SJCRH30 (cell line): ENCODE data around the gene GSG1L2. TPM values are rescaled to one million over a fixed set of nuclear protein-coding genes. Genes with fewer than 3 reads are reported as not detected.

Experiments
- DNase-seq, 2 experiments: peaks; one replicate each; pipeline ENCODE4 v3.0.0-alpha.2; 2015 to 2020
- H3K27ac ChIP-seq: fragments of 250-450 bp; sonication (Bioruptor Pico); 2 replicates; pipeline ENCODE4 v1.5.1; 2020; ENCODE audit warnings: mild to moderate bottlenecking, moderate library complexity
- H3K27me3 ChIP-seq: fragments of 250-450 bp; sonication (Bioruptor Pico); 2 replicates; pipeline ENCODE4 v1.5.1; 2020; ENCODE audit warnings: mild to moderate bottlenecking, moderate library complexity
- H3K36me3 ChIP-seq: fragments of 250-450 bp; sonication (Bioruptor Pico); 2 replicates; pipeline ENCODE4 v1.5.1; 2020; ENCODE audit warnings: mild to moderate bottlenecking, moderate library complexity
- H3K4me1 ChIP-seq: fragments of 250-450 bp; sonication (Bioruptor Pico); 2 replicates; pipeline ENCODE4 v1.5.1; 2020; ENCODE audit warnings: mild to moderate bottlenecking, moderate library complexity
- H3K4me3 ChIP-seq: fragments of 250-450 bp; sonication (Bioruptor Pico); 2 replicates; pipeline ENCODE4 v1.5.1; 2020; ENCODE audit warnings: mild to moderate bottlenecking, moderate library complexity
- H3K9me3 ChIP-seq: fragments of 250-450 bp; sonication (Bioruptor Pico); replicated peaks from 2 replicates; pipeline ENCODE4 v1.5.1; 2020; ENCODE audit warnings: mild to moderate bottlenecking, moderate library complexity
- total RNA-seq: library from RNA; depleted of rRNA; stranded (reverse); fragments of >200 nt; shearing (Covaris generic); gene quantifications from 2 replicates; pipeline ENCODE4 v1.2.3, GENCODE V29; 2014

GSG1L2 gene
- total RNA-seq, 1 experiment from 2014 or later, result not detected

DNA sequence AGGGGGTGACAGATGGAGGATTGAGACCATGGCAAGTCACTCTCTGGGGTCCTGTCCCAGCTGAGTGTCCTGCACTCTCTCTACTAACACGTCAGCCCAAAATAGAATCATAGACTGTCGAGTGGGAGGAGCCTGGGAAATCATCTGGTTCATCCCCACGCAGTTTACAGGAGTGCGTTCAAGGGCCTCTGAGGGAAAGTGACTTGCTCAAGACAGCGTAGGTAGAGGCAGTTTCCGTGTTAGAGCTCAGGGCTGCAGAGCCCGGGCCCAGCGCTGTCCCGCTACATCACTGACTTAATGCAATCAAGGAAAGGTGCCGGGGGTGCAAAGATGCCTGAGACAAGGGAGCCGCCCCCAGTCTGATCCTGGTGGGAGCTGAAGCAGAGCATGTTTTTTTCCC lies 10.3 kb downstream of the GSG1L2 start:
- no peak for DNase-seq
- Histone ChIP-seq H3K27ac (no peak overlapping the region), H3K36me3 (no peaks in the 10 kb centered on the region)

DNA sequence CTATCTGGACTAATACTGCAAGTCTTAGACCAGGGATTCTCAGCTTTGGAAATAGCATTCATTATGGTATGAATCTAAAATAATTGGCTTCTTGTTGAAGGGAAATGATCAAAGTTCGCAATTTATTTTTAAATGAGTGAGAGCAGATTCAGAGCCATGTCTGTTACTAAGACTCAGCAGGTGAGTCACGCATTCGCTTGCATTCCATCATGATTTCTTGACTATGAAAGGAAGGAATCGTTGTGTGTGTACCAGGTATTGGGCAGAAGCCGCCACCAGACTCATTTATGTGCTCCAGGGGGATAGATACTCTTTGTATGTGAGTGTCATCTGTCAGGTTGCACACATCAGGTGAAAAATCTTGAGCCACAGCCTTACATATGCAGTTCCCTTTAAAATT lies 10.8 kb downstream of the GSG1L2 start:
- no peak for DNase-seq
- H3K4me1 ChIP-seq, result no peaks in the 10 kb centered on the region
- H3K27ac ChIP-seq, result no peak overlapping the region
- no peaks in the 10 kb centered on the region for H3K9me3 ChIP-seq
- no peaks in the 10 kb centered on the region for H3K36me3 ChIP-seq
- no peak overlapping the region for H3K4me3 ChIP-seq
- no peaks in the 10 kb centered on the region for H3K27me3 ChIP-seq

More for the DNA sequence above, 10.3 kb downstream of the GSG1L2 start:
- H3K4me1 ChIP-seq, result no peaks in the 10 kb centered on the region
- H3K9me3 ChIP-seq, result no peaks in the 10 kb centered on the region
- H3K4me3 ChIP-seq, result no peak overlapping the region
- no peaks in the 10 kb centered on the region for H3K27me3 ChIP-seq

DNA sequence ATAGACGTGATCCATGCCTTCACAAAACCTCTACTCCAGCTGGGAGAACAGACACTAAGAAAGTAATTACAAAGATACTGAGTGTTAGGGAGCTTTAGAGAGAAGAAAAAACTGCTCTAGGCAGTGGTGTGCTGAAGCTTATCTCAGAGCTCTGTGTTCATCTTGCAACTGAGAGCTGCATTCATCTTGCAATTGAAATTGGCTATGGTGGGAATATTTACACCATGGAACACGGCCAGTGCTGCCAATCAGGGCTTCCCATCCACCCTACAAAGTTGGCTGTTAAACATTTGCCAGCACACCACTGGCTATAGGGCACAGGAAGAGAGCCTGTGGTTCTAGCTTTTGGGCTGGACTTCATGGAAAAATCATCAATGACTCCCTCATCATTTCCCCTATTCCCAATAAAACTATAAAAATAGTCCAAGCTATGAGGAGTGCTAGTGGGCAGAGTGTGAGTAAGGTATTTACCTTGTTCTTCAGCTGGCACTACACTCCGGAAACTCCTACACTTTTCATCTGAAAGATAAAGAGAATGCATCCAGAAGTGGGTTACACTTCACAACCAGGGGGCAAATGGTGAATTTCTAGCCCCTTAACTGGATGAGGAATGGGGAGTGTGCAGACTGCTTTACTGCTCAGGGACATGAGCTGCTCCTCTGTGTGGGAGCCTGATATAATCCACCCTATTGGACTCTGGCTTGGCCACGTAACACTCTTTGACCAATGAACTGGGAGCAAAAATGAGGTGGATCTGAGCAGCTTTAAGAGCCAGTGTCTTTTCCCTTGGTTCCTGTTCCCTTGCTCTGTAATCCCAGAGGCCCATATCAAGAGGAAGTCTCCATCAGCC lies 11.6 kb downstream of the GSG1L2 start:
- no peaks in the 10 kb centered on the region for H3K36me3 ChIP-seq
- no peaks in the 10 kb centered on the region for H3K27me3 ChIP-seq

DNA sequence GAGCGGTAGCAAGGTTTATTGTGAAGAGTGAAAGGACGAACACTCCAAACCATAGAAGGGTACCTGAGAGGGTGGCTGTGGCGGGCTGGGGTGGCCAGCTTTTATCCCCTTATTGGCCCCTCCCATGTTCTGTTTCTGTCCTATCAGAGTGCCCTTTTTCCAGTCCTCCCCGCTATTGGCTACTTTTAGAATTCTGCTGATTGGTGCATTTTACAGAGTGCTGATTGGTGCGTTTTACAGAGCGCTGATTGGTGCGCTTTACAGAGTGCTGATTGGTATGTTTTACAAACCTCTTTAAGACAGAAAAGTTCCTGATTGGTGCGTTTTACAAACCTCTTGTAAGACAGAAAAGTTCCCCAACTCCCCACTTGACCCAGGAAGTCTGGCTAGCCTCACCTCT lies 12.5 kb downstream of the GSG1L2 start:
- no peaks in the 10 kb centered on the region for H3K36me3 ChIP-seq
- no peak overlapping the region for H3K27ac ChIP-seq
- H3K27me3 ChIP-seq, result no peaks in the 10 kb centered on the region
- H3K4me3 ChIP-seq, result no peak overlapping the region
- DNase-seq, result no peak
- H3K9me3 ChIP-seq, result no peaks in the 10 kb centered on the region
- H3K4me1 ChIP-seq, result no peaks in the 10 kb centered on the region

More for the DNA sequence above, 11.6 kb downstream of the GSG1L2 start:
- no peak for DNase-seq
- no peak overlapping the region for H3K4me3 ChIP-seq
- no peaks in the 10 kb centered on the region for H3K4me1 ChIP-seq
- H3K9me3 ChIP-seq, result no peaks in the 10 kb centered on the region
- no peak overlapping the region for H3K27ac ChIP-seq

DNA sequence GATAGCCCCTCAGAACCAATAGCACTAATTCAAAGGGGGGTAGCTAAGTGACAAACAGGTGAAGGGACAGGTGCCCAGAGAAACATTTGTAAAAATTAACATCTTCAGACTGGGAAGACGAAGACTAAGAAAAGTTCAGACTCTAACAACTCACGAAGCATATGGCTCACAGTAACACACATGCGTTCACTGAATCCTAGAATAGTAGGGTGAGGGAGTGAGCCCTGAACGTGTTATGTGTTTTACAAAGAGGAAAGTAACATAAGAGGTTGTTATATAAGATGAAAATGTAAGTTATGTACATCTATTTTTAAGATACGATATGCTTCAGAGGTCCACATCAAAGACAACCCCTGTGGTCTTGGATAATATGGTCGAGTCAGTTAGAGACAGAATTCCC lies 15.2 kb downstream of the GSG1L2 start:
- DNase-seq, result no peak
- no peaks in the 10 kb centered on the region for H3K9me3 ChIP-seq
- H3K27ac ChIP-seq, result no peak overlapping the region
- no peaks in the 10 kb centered on the region for H3K4me1 ChIP-seq
- H3K4me3 ChIP-seq, result no peak overlapping the region
- no peaks in the 10 kb centered on the region for H3K27me3 ChIP-seq
- no peaks in the 10 kb centered on the region for H3K36me3 ChIP-seq

DNA sequence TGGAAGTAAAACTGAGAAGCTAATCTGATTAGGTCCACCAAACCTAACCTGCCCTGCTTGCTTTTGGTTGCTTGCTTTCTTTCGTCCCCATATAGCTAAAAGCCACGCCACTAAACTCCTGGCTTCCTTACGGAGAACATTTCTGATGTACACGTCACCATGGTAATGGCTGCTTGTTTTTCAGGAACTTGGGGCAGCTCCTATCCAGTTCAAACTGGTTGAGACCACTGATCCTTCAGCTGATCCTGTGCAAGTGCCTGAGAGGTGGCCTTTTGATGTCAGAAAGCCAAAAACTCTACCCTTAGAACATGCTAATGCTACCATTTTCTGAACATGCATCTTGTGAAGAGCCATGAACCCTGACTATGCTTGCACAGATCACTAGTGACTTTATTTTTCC lies 16.1 kb downstream of the GSG1L2 start:
- H3K4me1 ChIP-seq, result no peaks in the 10 kb centered on the region
- no peaks in the 10 kb centered on the region for H3K36me3 ChIP-seq
- H3K9me3 ChIP-seq, result no peaks in the 10 kb centered on the region
- no peak overlapping the region for H3K27ac ChIP-seq
- no peak overlapping the region for H3K4me3 ChIP-seq
- no peaks in the 10 kb centered on the region for H3K27me3 ChIP-seq
- no peak for DNase-seq

DNA sequence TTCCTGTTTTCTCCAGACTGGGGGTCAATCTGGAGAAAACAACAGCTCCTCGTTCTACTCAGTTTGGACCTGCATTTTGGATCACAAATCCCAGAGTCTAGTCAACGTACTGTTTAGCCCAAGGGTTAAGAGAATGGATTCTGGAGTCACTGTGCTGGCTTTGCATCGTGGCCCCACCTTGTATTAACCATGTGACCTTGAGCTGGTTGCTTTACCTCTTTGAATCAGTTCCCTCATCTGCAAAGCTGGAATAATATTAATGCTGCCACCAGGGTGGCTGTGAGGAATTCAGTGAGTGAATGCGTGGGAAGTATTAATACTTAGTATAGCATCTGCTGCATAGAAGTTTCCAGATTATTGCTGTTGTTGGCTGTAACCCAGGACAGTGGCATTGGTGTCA lies 19.2 kb downstream of the GSG1L2 start:
- Histone ChIP-seq H3K4me3 (no peak overlapping the region), H3K9me3 (no peaks in the 10 kb centered on the region), H3K27ac (no peak overlapping the region), H3K4me1 (no peaks in the 10 kb centered on the region), H3K27me3 (no peaks in the 10 kb centered on the region), H3K36me3 (no peaks in the 10 kb centered on the region)
- no peak for DNase-seq

DNA sequence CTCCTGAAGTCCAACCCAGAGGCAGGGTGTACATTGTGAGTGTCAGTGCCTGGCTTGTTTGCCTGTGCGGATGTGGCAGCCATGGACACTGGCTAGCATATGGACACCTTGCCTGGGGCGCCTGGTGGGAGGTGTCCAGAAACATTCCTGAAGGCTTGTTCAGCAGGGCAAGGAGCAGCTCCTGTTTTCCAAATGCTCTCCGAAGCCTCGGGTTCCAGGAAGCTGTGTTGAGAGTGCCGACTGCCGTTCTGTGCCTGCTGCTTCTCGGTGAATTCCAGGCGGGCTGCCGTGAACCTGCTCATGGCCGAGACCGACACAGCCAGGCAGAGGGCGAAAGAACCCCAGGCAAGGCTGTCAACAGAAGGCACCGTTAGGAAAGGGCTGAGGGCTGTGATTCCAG lies 19.6 kb downstream of the GSG1L2 start:
- Histone ChIP-seq H3K9me3 (no peaks in the 10 kb centered on the region), H3K4me1 (no peaks in the 10 kb centered on the region), H3K27ac (no peak overlapping the region), H3K36me3 (no peaks in the 10 kb centered on the region), H3K27me3 (no peaks in the 10 kb centered on the region), H3K4me3 (no peak overlapping the region)
- no peak for DNase-seq

DNA sequence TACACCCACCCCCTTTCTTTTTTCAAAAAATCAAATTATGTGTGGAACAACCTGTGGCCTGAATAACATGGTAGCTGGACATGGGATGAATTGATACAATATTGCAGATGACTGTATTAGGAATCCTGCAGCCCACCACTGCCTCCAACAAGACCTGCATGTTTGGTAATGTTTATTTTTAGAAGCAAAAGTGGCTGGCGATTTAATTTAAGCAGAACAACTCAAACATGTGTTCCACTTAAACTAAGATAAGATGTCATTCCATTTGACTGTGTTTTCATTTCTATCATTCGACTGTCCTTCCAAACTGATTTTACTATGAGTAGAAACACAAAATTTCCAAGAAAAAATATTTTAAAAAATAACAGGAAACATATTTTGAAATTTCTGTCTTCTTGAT lies 20.4 kb downstream of the GSG1L2 start:
- Histone ChIP-seq H3K36me3 (no peaks in the 10 kb centered on the region), H3K27ac (no peak overlapping the region), H3K4me3 (no peak overlapping the region), H3K9me3 (no peaks in the 10 kb centered on the region), H3K27me3 (no peaks in the 10 kb centered on the region), H3K4me1 (no peaks in the 10 kb centered on the region)
- no peak for DNase-seq

DNA sequence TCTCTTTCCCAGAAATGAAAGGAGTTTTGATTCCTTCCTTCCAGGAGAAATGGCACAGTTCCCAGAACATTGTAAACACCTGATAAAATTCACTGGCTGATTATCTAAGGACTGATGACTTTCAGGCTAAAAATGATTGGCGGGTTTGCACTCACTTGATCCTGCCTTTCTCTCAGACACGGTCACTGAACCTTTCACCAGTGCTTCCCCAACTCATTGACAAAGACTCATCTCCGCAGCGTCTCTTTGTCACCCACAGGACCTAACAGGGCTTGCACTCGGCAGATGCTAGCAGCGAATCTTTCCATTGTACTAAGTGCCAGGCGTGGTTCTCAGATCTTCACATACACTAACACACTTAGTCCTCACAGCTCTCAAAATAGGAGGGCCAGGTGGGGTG lies 23.2 kb downstream of the GSG1L2 start:
- Histone ChIP-seq H3K9me3 (no peaks in the 10 kb centered on the region), H3K4me1 (no peaks in the 10 kb centered on the region), H3K4me3 (no peak overlapping the region), H3K27ac (no peak overlapping the region), H3K27me3 (no peaks in the 10 kb centered on the region), H3K36me3 (no peaks in the 10 kb centered on the region)
- no peak for DNase-seq

DNA sequence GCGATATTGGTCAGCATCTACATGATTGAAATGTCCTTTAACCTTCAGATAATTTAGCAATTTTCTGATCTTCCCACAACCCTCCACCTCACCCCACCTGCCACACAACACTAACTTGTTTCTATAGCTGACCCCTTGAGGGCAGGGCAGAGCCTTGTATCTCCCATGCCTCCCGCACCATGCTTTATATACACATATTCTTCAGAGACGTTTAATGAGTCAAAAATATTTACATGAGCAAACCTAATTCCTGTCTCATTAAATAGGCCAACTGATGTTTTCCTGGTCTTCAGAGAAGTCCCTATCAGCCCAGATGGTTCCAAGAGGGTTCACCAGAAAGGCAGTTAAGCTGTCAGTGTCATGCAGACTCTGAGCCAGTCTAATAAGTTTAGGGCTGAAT lies 23.9 kb downstream of the GSG1L2 start:
- Histone ChIP-seq H3K36me3 (no peaks in the 10 kb centered on the region), H3K9me3 (no peaks in the 10 kb centered on the region), H3K27ac (no peak overlapping the region), H3K4me3 (no peak overlapping the region), H3K27me3 (no peaks in the 10 kb centered on the region), H3K4me1 (no peaks in the 10 kb centered on the region)
- DNase-seq, result no peak

DNA sequence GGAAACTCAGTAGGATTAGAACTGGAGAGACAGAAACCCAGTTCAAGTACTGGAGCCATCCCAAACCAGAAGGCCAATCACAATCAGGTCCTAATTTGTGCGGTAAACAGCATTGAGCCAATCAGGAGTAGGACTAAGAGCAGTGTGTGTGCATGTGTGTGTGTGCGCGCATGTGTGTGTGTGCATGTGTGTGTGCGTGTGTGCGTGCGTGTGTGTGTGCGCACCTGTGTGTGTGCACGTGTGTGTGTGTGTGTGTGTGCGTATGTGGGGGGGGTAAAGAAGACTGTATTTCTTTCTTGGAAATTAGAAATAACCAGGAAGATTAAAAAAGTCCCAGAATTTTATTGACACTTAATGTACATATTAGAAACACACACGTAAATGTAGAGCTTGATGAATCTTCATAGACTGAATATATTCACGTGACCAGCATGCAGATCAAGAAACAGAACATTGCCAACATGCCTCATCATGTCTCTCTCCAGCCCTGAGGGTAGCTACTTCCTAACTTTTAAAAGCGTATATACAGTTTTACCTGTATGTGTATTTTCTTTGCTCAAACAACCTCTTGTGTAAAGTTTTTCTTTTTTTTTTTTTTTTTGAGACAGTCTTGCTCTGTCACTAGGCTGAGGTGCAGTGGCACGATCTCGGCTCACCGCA lies 29.6 kb downstream of the GSG1L2 start:
- no peaks in the 10 kb centered on the region for H3K4me1 ChIP-seq
- H3K9me3 ChIP-seq, result no peaks in the 10 kb centered on the region
- no peak overlapping the region for H3K27ac ChIP-seq
- H3K36me3 ChIP-seq, result no peaks in the 10 kb centered on the region
- DNase-seq, result no peak
- no peak overlapping the region for H3K4me3 ChIP-seq
- no peaks in the 10 kb centered on the region for H3K27me3 ChIP-seq

DNA sequence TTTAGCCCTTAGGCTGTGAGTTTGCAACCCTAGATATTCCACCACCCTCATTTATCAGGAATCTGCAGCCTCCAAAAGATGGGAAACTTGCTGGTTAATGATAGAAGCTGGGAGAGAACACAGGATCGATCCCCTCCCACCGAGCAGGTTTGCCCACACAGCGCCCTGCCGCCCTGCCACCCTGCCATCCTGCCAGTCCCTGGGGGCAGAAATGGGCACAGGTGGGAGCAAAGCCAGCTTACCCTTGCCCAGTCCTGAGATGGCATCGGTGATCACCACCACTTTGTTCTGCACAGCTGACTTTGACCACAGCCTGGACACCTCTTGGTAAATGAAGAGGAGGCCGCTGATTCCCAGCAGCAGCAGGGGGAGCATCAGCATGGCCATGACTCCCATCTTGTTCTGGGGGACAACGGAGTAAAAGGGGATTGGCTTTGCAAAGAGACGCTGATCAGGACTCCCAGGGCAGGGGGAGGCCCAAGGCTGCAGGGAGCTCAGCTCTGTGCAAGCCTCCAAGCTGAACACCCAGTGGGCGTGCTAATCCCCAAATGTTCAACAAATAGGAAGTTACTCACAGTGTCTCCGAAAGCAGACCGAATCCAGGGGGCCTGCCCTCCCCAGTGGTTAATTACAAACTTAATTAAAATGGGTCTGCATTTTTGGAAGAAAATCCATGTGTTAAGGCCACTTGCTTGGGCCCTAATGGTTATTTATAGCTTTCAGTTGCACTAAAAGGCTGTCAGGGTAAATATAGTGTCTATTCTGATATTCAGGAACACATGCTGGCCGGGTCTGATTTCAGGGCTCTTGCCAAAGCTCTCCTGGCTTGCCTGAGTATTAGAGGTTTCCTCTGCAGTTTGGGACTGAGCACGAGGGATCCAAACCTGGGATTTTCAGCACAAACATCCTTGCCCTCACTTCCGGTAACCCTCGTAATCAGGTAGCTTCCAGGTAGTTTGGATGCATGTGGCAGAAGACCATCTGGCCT lies 30.7 kb downstream of the GSG1L2 start, which contains the start of gene DHRS7C:
TSS of gene DHRS7C (minus strand) at position 704 of the 988 bp plus-strand sequence. CDS start at position 396, 308 bp downstream.
- no peaks in the 10 kb centered on the region for H3K27me3 ChIP-seq
- DNase-seq, result peak in 1 of 2 experiments; percentile 9
- no peaks in the 10 kb centered on the region for H3K36me3 ChIP-seq
- H3K9me3 ChIP-seq, result no peaks in the 10 kb centered on the region
- no peaks in the 10 kb centered on the region for H3K4me1 ChIP-seq
- no peak within 1 kb of the TSS for H3K27ac ChIP-seq
- H3K4me3 ChIP-seq, result no peak within 1 kb of the TSS

DNA sequence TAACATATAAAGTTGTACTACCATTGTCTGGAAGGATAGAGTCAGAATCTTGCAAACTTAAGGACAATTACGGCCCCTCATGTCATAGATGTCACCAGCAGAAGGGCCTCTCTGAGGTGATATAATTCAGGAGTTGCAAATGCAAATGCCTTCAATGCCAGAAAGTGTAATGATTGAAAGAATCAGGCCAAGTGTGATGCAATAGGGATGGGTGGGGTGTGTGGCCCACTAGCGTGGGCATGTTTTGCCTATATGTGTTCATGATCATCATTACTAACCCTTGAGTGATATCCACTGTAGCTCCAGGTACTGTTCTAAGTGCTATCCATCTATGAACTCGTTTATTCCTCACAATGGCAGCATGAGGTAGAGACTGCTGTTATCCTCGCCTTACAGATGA lies 31.6 kb downstream of the GSG1L2 start:
- Histone ChIP-seq H3K27me3 (no peaks in the 10 kb centered on the region), H3K9me3 (no peaks in the 10 kb centered on the region), H3K27ac (no peak overlapping the region), H3K36me3 (no peaks in the 10 kb centered on the region), H3K4me1 (no peaks in the 10 kb centered on the region), H3K4me3 (no peak overlapping the region)
- no peak for DNase-seq

DNA sequence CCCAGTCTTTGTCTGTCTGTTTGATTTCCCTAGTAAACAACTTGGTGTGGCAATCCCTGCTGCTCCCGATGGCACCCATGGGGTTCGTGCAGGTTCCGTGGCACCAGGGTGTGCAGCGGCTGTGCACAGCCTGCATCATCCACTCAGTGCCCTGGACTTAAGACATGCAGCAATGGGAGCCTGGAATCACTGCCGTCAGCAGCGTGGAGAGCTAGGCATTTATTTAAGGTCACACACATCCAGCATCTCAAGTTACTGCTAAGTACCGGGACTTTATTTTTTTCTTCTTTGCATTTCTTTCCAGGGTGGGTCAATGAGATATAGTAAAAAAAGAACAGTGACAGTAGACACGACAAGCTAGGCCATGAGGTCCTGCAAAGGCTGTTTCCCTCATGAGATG lies 33.3 kb downstream of the GSG1L2 start:
- H3K4me1 ChIP-seq, result no peaks in the 10 kb centered on the region
- H3K27ac ChIP-seq, result no peak overlapping the region
- H3K9me3 ChIP-seq, result no peaks in the 10 kb centered on the region
- no peak for DNase-seq
- no peaks in the 10 kb centered on the region for H3K27me3 ChIP-seq
- H3K4me3 ChIP-seq, result no peak overlapping the region
- H3K36me3 ChIP-seq, result no peaks in the 10 kb centered on the region
